GM13977 (cell line): ENCODE data around the gene PLXNA2.

ENCODE experiments used
- DNase-seq: peaks from one replicate; pipeline ENCODE4 v3.0.0; 2012; ENCODE audit warnings: low spot score
- CTCF ChIP-seq: IDR thresholded peaks from 2 replicates; pipeline ENCODE4 v1.5.1; 2012; ENCODE audit warnings: mild to moderate bottlenecking, control low read depth; ENCODE audit not compliant: insufficient read depth; ENCODE audit errors: extremely low read depth, missing control alignments
- in situ Hi-C: fragments of 300-500 bp; cut with MboI; formaldehyde crosslinking; loops from one replicate; pipeline ENCODE4 v1.12.0; 2022; ENCODE audit warnings: low sequenced_read_pairs, low pct_unique_long_range_greater_than_20kb, mixed read lengths, inconsistent platforms; ENCODE audit not compliant: unreplicated experiment

PLXNA2 gene

GRCh38 chr1:208157769-208158168 is 86.4 kb downstream of the PLXNA2 start:
- in situ Hi-C loops = no loop called here
- DNase-seq = no peak
- no peak for TF ChIP-seq CTCF

- in situ Hi-C loops = no loop called here
- DNase-seq = no peak
- no peak for TF ChIP-seq CTCF
These were observed 87.4 kb downstream of the PLXNA2 start for GRCh38 chr1:208156741-208157140.

GRCh38 chr1:208156310-208156709 is 87.9 kb downstream of the PLXNA2 start:
- no peak for DNase-seq
- TF ChIP-seq CTCF = no peak
- in situ Hi-C loops = no loop called here

- TF ChIP-seq CTCF = no peak
- in situ Hi-C loops = no loop called here
These were observed 89.2 kb downstream of the PLXNA2 start for GRCh38 chr1:208154679-208155642.

GRCh38 chr1:208154040-208154439 is 90.1 kb downstream of the PLXNA2 start:
- in situ Hi-C loops = no loop called here
- TF ChIP-seq CTCF = no peak
- DNase-seq = no peak

More at GRCh38 chr1:208154679-208155642, 89.2 kb downstream of the PLXNA2 start:
- DNase-seq = no peak

- in situ Hi-C loops = no loop called here
- no peak for DNase-seq
- TF ChIP-seq CTCF = no peak
These were observed 90.8 kb downstream of the PLXNA2 start for GRCh38 chr1:208153386-208153785.
